LNCaP clone FGC (cell line): ENCODE measurements around the gene PSMD5.

ENCODE experiments used
- DNase-seq: peaks from one replicate; pipeline ENCODE4 v3.0.0-alpha.2; 2011; ENCODE audit warnings: low read depth
- H3K4me3 ChIP-seq: 2 replicates; pipeline ENCODE4 v1.5.1; 2011; ENCODE audit warnings: mild to moderate bottlenecking, low read depth, low read length, control low read depth
- CTCF ChIP-seq: IDR thresholded peaks from 2 replicates; pipeline ENCODE4 v1.5.1; 2012; ENCODE audit warnings: mild to moderate bottlenecking; ENCODE audit not compliant: control insufficient read depth, insufficient read depth; ENCODE audit errors: extremely low read depth

PSMD5 gene

DNA sequence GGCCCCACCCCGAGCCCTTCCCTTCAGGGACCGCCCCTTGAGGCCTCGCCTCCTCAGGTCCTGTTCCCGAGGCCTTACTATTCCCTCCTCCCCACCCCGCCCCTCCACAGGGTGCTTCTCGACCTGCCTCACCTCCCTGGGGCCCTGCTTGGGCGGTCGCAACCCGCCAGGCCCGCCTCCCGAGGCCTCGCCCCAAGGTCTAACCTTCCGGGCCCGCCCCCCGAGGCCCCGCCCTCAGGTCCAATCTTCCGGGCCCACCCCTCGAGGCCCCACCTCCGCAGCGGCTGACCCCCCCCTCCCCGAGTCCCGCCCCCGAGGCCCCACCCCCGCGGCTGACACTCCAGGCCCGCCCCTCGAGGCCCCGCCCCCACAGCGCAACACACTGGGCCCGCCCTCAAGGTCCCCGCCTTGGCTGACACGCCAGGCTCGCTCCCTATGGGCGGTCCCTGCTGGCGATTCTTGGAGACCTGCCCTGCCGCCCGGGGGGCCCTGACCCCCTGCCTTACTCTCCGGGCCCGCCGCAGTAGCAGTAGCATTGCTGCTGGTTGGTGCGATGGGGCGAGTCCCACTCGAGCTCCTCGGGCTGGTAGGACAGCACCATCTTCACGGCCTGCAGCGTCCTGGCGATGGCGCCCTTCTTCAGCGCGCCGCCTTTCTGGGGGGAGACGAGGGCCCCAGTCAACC, 26.1 kb upstream of the PSMD5 start:
- DNase-seq = peak; percentile 93
- peak; percentile 63 for TF ChIP-seq CTCF
- peak overlapping the region; percentile 54 for H3K4me3 ChIP-seq

DNA sequence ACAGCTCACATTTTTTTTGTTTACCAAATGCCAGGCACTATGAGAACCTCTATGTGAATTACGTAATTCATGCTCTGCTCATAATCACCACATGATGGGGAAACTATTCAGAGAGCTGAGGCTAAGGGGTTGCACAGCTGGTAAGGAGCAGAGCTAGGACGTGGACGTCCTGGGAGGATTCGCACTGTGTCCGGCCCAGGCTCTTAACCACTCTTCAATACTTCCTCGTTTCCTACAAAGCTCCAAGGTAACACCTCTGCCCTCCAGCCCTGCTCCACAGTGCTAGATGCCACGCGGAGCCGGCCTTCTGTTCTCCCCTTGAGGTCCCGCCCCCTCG, 25.6 kb upstream of the PSMD5 start:
- TF ChIP-seq CTCF = no peak
- H3K4me3 ChIP-seq = peak overlapping the region; percentile 28
- DNase-seq = no peak

DNA sequence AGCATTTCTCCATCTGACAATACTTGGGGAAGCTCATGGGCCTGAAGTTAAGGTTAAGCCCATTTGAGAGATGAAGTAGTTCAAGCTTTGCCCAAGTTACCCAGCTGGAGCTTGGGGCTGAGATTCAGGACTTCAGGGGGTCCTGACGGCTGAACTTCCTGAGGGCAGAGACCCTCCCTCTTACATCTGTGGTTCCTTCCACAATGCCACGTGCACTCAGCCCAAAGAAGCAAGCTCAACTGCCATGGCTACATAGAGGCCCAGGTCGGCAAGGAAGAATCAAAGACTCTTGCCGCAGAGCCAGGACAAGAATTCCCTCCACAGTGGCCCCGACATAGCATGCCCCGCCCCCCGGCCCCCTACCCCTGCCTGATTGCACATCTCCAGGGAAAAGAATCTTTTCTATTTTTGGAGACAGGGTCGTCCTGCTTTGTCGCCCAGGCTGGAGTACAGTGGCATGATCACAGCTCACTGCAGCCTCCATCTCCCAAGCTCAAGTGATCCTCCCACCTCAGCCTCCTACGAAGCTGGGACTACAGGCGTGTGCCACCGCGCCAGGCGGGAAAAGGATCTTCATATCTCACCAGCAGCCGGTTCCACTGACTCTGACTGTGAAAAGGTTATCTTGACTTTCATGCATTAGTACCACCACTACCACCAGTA, 25.1 kb upstream of the PSMD5 start:
- H3K4me3 ChIP-seq = peak overlapping the region; percentile 28
- no peak for TF ChIP-seq CTCF
- DNase-seq = no peak

- DNase-seq = no peak
- TF ChIP-seq CTCF = no peak
- no peak overlapping the region for H3K4me3 ChIP-seq
Measured at GRCh38 chr9:120866651-120867050, 23.9 kb upstream of the PSMD5 start.

GRCh38 chr9:120865809-120866208, 23.1 kb upstream of the PSMD5 start:
- TF ChIP-seq CTCF = no peak
- H3K4me3 ChIP-seq = no peak overlapping the region
- no peak for DNase-seq

- H3K4me3 ChIP-seq = no peak overlapping the region
- no peak for DNase-seq
- TF ChIP-seq CTCF = no peak
Measured at GRCh38 chr9:120865176-120865575, 22.5 kb upstream of the PSMD5 start.

DNA sequence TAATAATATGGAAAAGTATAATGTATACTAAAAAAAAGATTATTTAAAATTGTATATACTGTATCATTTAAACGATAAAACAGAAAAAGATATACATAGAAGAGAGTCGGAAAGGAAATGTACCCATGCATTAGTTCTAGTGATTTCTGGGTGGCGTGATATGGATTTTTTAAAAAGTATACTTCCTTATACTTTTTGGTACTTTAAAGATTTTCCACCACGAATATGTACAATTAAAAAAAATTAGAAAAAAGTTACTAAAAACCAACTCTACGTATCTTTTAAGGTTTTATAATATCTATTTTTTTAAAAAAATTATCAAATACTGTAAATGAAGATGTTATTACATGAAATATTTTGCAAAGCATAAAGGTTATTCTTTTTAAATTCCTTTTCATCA, 22.0 kb upstream of the PSMD5 start:
- no peak overlapping the region for H3K4me3 ChIP-seq
- DNase-seq = no peak
- TF ChIP-seq CTCF = no peak
